Kidney (tissue), 14 donors: Measurements from ENCODE around the gene ALDH1B1. TPM values are rescaled to one million over a fixed set of nuclear protein-coding genes. Genes with fewer than 3 reads are reported as not detected.

Experiments
- DNase-seq, 5 donors: peaks; one replicate each; pipeline ENCODE4 v3.0.0-alpha.2; 2013 to 2020
- FAIRE-seq: peaks from 2 replicates; lab custom pipeline; 2012; peaks lifted over from hg19 to GRCh38; lab: Jason Lieb, UNC
- H3K27ac ChIP-seq, 2 donors: one replicate each; pipeline ENCODE4 v1.7.0; 2013; ENCODE audit warnings: low read depth in 2 of 2, low read length in 2 of 2, inconsistent platforms in 1 of 2
- H3K27me3 ChIP-seq: one replicate; pipeline ENCODE4 v1.7.1; 2013; ENCODE audit warnings: low read length, inconsistent platforms; ENCODE audit not compliant: control insufficient read depth, insufficient read depth
- H3K36me3 ChIP-seq, 3 donors: one replicate each; pipeline versions ENCODE4 v1.7.0 to v1.7.1; 2013; ENCODE audit warnings: low read length in 3 of 3, control low read depth in 1 of 3, inconsistent platforms in 1 of 3; ENCODE audit not compliant: insufficient read depth in 3 of 3, control insufficient read depth in 2 of 3
- H3K4me1 ChIP-seq, 3 donors: one replicate each; pipeline versions ENCODE4 v1.7.0 to v1.7.1; 2013; ENCODE audit warnings: low read length in 3 of 3, inconsistent platforms in 1 of 3, low read depth in 1 of 3; ENCODE audit not compliant: control insufficient read depth in 2 of 3, insufficient read depth in 2 of 3
- H3K4me3 ChIP-seq, 3 donors: one replicate each; pipeline versions ENCODE4 v1.7.0 to v1.8.1; 2013; ENCODE audit warnings: low read length in 3 of 3, control low read depth in 1 of 3, inconsistent platforms in 1 of 3
- H3K9ac ChIP-seq, 3 donors: one replicate each; pipeline versions ENCODE4 v1.7.0 to v1.7.1; 2013; ENCODE audit warnings: low read length in 3 of 3, control low read depth in 1 of 3, inconsistent platforms in 1 of 3
- H3K9me3 ChIP-seq, 3 donors: one replicate each; pipeline versions ENCODE4 v1.7.0 to v1.7.1; 2013; ENCODE audit warnings: low read length in 3 of 3, control low read depth in 1 of 3, inconsistent platforms in 1 of 3; ENCODE audit not compliant: control insufficient read depth in 2 of 3, insufficient read depth in 1 of 3
- CTCF ChIP-seq: IDR thresholded peaks from 3 replicates; pipeline ENCODE4 v1.5.1; 2012; ENCODE audit warnings: mild to moderate bottlenecking, moderate library complexity, borderline replicate concordance; ENCODE audit not compliant: insufficient read depth; ENCODE audit errors: extremely low read depth
- intact Hi-C: fragments of 100-400 bp; cut with DNase I; formaldehyde crosslinking; loops from one replicate; pipeline ENCODE4 v1.11.1; 2022
- polyA plus RNA-seq: library from polyadenylated mRNA; stranded (reverse); fragments of 350-450 nt; fragmentation: Illumina TruSeq; extraction: RNeasy Lipid Tissue Mini Kit (QIAGEN cat#74804); gene quantifications from one replicate; pipeline ENCODE4 v1.2.3, GENCODE V29; 2014; ENCODE audit warnings: low read depth, low replicate concordance; ENCODE audit not compliant: insufficient read depth
- total RNA-seq: library from RNA; stranded (reverse); fragmentation: NEBNext Ultra II Directional; extraction: Animal tissue kit (Norgen Biotek cat#: 25700); gene quantifications from one replicate; pipeline ENCODE4 v1.2.1, GENCODE V29; 2021
- donor health status: control.
- donor health status: control.
- donor health status: control.
- donor health status: control.
- donor health status: control.
- donor health status: DM: yes; HTN: yes; CAD: no.
- donor health status: Normal renal cell carcinoma (clear cell type).

ALDH1B1 gene
- total and polyA plus RNA-seq, 2 donors from 2014 or later, result 37.7 to 74.7 TPM

GRCh38 chr9:38356851-38357250 lies 35.7 kb upstream of the ALDH1B1 start:
- no peaks in the 10 kb centered on the region for H3K36me3 ChIP-seq
- peak in 1 of 5 donors; percentile 24 for DNase-seq
- no peaks in the 10 kb centered on the region for H3K27me3 ChIP-seq
- no peak for FAIRE-seq
- H3K9ac ChIP-seq, result no peak overlapping the region
- no peaks in the 10 kb centered on the region for H3K9me3 ChIP-seq
- intact Hi-C loops, result no loop called here
- H3K27ac ChIP-seq, result no peak overlapping the region
- peaks cover 0 to 24% (median 17%) of the 10 kb centered on the region in 3 donors for H3K4me1 ChIP-seq
- no peak overlapping the region for H3K4me3 ChIP-seq
- no peak for TF ChIP-seq CTCF

- Histone ChIP-seq H3K27ac (peak overlapping the region; percentile 61 to 71), H3K4me1 (peaks cover 0 to 24% (median 15%) of the 10 kb centered on the region in 3 donors), H3K4me3 (no peak overlapping the region), H3K36me3 (no peaks in the 10 kb centered on the region), H3K9ac (peak overlapping the region in 1 of 3 donors; percentile 8), H3K27me3 (no peaks in the 10 kb centered on the region), H3K9me3 (no peaks in the 10 kb centered on the region)
- DNase-seq, result peak in 1 of 5 donors; percentile 33
- FAIRE-seq, result no peak
- intact Hi-C loops, result no loop called here
- no peak for TF ChIP-seq CTCF
These were observed 35.0 kb upstream of the ALDH1B1 start for GRCh38 chr9:38357350-38358114.

GRCh38 chr9:38358390-38359296 lies 33.9 kb upstream of the ALDH1B1 start:
- no peak for TF ChIP-seq CTCF
- Histone ChIP-seq H3K4me1 (peaks cover 0 to 24% (median 18%) of the 10 kb centered on the region in 3 donors), H3K36me3 (no peaks in the 10 kb centered on the region), H3K4me3 (no peak overlapping the region), H3K27me3 (no peaks in the 10 kb centered on the region), H3K27ac (peak overlapping the region; percentile 52 to 71), H3K9ac (peak overlapping the region in 1 of 3 donors; percentile 9), H3K9me3 (no peaks in the 10 kb centered on the region)
- intact Hi-C loops, result no loop called here
- peak in 2 of 5 donors; percentile 45 to 51 for DNase-seq
- FAIRE-seq, result no peak
